ENCODE data around the gene DUSP1.

DUSP1 gene

GRCh38 chr5:172762214-172763119 lies 8.5 kb downstream of the DUSP1 start:
- DNase-seq (ENCODE audit: low read depth in 2 of 2): no peak

GRCh38 chr5:172760959-172761358 lies 10.0 kb downstream of the DUSP1 start:
- DNase-seq (ENCODE audit: low read depth in 2 of 2): no peak

GRCh38 chr5:172760136-172760535 lies 10.9 kb downstream of the DUSP1 start:
- DNase-seq (ENCODE audit: low read depth in 2 of 2): no peak

GRCh38 chr5:172758834-172759149 lies 12.2 kb downstream of the DUSP1 start:
- DNase-seq (ENCODE audit: low read depth in 2 of 2): no peak

GRCh38 chr5:172758077-172758833 lies 12.7 kb downstream of the DUSP1 start:
- no peak for DNase-seq (ENCODE audit: low read depth in 2 of 2)

GRCh38 chr5:172757394-172758010 lies 13.5 kb downstream of the DUSP1 start:
- no peak for DNase-seq (ENCODE audit: low read depth in 2 of 2)

GRCh38 chr5:172756764-172757393 lies 14.1 kb downstream of the DUSP1 start:
- no peak for DNase-seq (ENCODE audit: low read depth in 2 of 2)

GRCh38 chr5:172754596-172755356 lies 16.2 kb downstream of the DUSP1 start:
- no peak for DNase-seq (ENCODE audit: low read depth in 2 of 2)

- DNase-seq (ENCODE audit: low read depth in 2 of 2): no peak
Measured at GRCh38 chr5:172753101-172753500, 17.9 kb downstream of the DUSP1 start.

GRCh38 chr5:172751761-172752510 lies 19.1 kb downstream of the DUSP1 start:
- no peak for DNase-seq (ENCODE audit: low read depth in 2 of 2)

GRCh38 chr5:172749881-172750633 lies 20.9 kb downstream of the DUSP1 start:
- DNase-seq (ENCODE audit: low read depth in 2 of 2): no peak

GRCh38 chr5:172749076-172749475 lies 21.9 kb downstream of the DUSP1 start:
- no peak for DNase-seq (ENCODE audit: low read depth in 2 of 2)

- no peak for DNase-seq (ENCODE audit: low read depth in 2 of 2)
Measured at GRCh38 chr5:172748341-172748843, 22.6 kb downstream of the DUSP1 start.

- DNase-seq (ENCODE audit: low read depth in 2 of 2): no peak
Measured at GRCh38 chr5:172747471-172747870, 23.5 kb downstream of the DUSP1 start.

- DNase-seq (ENCODE audit: low read depth in 2 of 2): no peak
Measured at GRCh38 chr5:172746725-172747124, 24.3 kb downstream of the DUSP1 start.

GRCh38 chr5:172745838-172746237 lies 25.2 kb downstream of the DUSP1 start:
- DNase-seq (ENCODE audit: low read depth in 2 of 2): no peak

- no peak for DNase-seq (ENCODE audit: low read depth in 2 of 2)
Measured at GRCh38 chr5:172745406-172745805, 25.6 kb downstream of the DUSP1 start.

- DNase-seq (ENCODE audit: low read depth in 2 of 2): no peak
Measured at GRCh38 chr5:172744123-172745104, 26.6 kb downstream of the DUSP1 start.

Measured in stimulated activated CD8-positive, alpha-beta memory T cell treated with anti-CD3 and anti-CD28 coated beads, Interleukin-7, amount 100 ng/mL, for 1 hour (primary cell).